Body of pancreas (tissue), 4 donors: ENCODE measurements around the gene TGFB1I1.

ENCODE experiments used
- CTCF ChIP-seq, 7 experiments: fragments of 450-650 bp in 4 of 7; fragments of 200-600 bp in 3 of 7; sonication (generic) in 3 of 7; IDR thresholded peaks; one replicate each; pipeline ENCODE4 v1.5.1; 2016 to 2019; ENCODE audit warnings: antibody characterized with exemption in 7 of 7
- POLR2A ChIP-seq, 3 donors: fragments of 450-650 bp; IDR thresholded peaks; one replicate each; pipeline ENCODE4 v1.6.1; 2016; ENCODE audit warnings: antibody characterized with exemption in 3 of 3, mild to moderate bottlenecking in 2 of 3

- no peak for TF ChIP-seq POLR2A (IDR thresholded peaks at IDR 0.05)
- TF ChIP-seq CTCF (IDR thresholded peaks at IDR 0.05): no peak
Measured at GRCh38 chr16:31487071-31487719, 15.2 kb downstream of the TGFB1I1 start.
